Panc1 (cell line): Measurements from ENCODE around the gene TRIM62. TPM values are rescaled to one million over a fixed set of nuclear protein-coding genes. Genes with fewer than 3 reads are reported as not detected.
"Not testable (repeated sequence)": the region's sequence is repeated elsewhere in the genome, so short reads cannot be mapped to it uniquely, and the experiment has no call there.

ENCODE experiments used
- ATAC-seq: fragments of 200-7000 bp; cut with Tn5 transposase; 2 replicates; pipeline ENCODE4 v1.9.1; 2020; ENCODE audit warnings: mild to moderate bottlenecking, moderate library complexity
- BruUV-seq: library from RNA; stranded (reverse); fragments of 400-500 nt; replicated peaks from 2 replicates; lab custom pipeline; 2021; lab: Mats Ljungman, UMichigan
- CTCF ChIA-PET: fragments of 300-600 bp; sonication (Branson Sonifier 250); formaldehyde crosslinking; loops from one replicate; lab custom pipeline; 2022; ENCODE audit warnings: antibody characterized with exemption; lab: Charles Lee
- POLR2A ChIA-PET: fragments of 300-600 bp; sonication (Branson Sonifier 250); formaldehyde crosslinking; loops from one replicate; lab custom pipeline; 2022; ENCODE audit warnings: antibody characterized with exemption; lab: Charles Lee
- DNase-seq: peaks from one replicate; pipeline ENCODE4 v3.0.0-alpha.2; 2010; ENCODE audit warnings: low read depth, low spot score
- H3K27ac ChIP-seq: 2 replicates; pipeline ENCODE4 v1.5.1; 2011; ENCODE audit warnings: mild to moderate bottlenecking, low read length, inconsistent platforms
- H3K27me3 ChIP-seq: fragments of 200-500 bp; sonication (Bioruptor generic); 2 replicates; pipeline ENCODE4 v1.6.0; 2014; ENCODE audit warnings: low read length, inconsistent platforms; ENCODE audit not compliant: control insufficient read depth, insufficient read depth
- H3K36me3 ChIP-seq: fragments of 200-500 bp; sonication (Bioruptor generic); 2 replicates; pipeline ENCODE4 v1.5.1; 2014; ENCODE audit warnings: inconsistent platforms, mild to moderate bottlenecking, low read length, moderate library complexity; ENCODE audit not compliant: control insufficient read depth, insufficient read depth
- H3K4me1 ChIP-seq: 2 replicates; pipeline ENCODE4 v1.5.1; 2011; ENCODE audit warnings: inconsistent platforms, mild to moderate bottlenecking, low read length, moderate library complexity; ENCODE audit not compliant: control insufficient read depth, insufficient read depth
- H3K4me3 ChIP-seq, 2 experiments: 2 replicates each; pipeline ENCODE4 v1.5.1; 2011 to 2012; ENCODE audit warnings: low read depth in 2 of 2, low read length in 2 of 2, mild to moderate bottlenecking in 2 of 2, inconsistent platforms in 1 of 2, moderate library complexity in 1 of 2
- H3K9me3 ChIP-seq: fragments of 200-500 bp; sonication (Bioruptor generic); 2 replicates; pipeline ENCODE4 v1.5.1; 2014; ENCODE audit warnings: low read depth, mild to moderate bottlenecking, inconsistent platforms, low read length, moderate library complexity; ENCODE audit not compliant: control insufficient read depth, insufficient read depth
- POLR2AphosphoS5 ChIP-seq: IDR thresholded peaks from 2 replicates; pipeline ENCODE4 v1.6.1; 2012; ENCODE audit warnings: mild to moderate bottlenecking, low read depth, low read length, moderate library complexity
- REST ChIP-seq, 2 experiments: IDR thresholded peaks; 2 replicates each; pipeline ENCODE4 v1.6.1; 2011 to 2012; ENCODE audit warnings: low read depth in 2 of 2, control low read depth in 1 of 2, low read length in 1 of 2, mild to moderate bottlenecking in 1 of 2, moderate library complexity in 1 of 2; ENCODE audit not compliant: insufficient read depth in 1 of 2
- SIN3A ChIP-seq: IDR thresholded peaks from 2 replicates; pipeline ENCODE4 v1.6.1; 2012; ENCODE audit warnings: low read depth, mild to moderate bottlenecking, low read length, moderate library complexity, borderline replicate concordance; ENCODE audit not compliant: insufficient read depth
- TCF7L2 ChIP-seq: IDR thresholded peaks from 2 replicates; pipeline ENCODE4 v1.6.1; 2011; ENCODE audit warnings: mild to moderate bottlenecking, low read depth, low read length, inconsistent platforms
- in situ Hi-C: cut with HindIII; loops from 2 replicates; pipeline ENCODE4 v1.10.0; 2016; ENCODE audit warnings: low sequenced_read_pairs, low pct_unique_long_range_greater_than_20kb
- intact Hi-C: fragments of 100-400 bp; cut with micrococcal nuclease; formaldehyde crosslinking; loops from one replicate; pipeline ENCODE4 v1.10.0; 2022; ENCODE audit not compliant: unreplicated experiment
- total RNA-seq: library from RNA; stranded (reverse); gene quantifications from one replicate; pipeline ENCODE4 v1.2.1, GENCODE V29; 2021; ENCODE audit not compliant: unreplicated experiment
- TF ChIP-seq, protein P1 (sequence below): fragments of 450-650 bp; IDR thresholded peaks from 2 replicates; pipeline ENCODE4 v1.5.1; 2017; ENCODE audit warnings: mild to moderate bottlenecking

Gene TRIM62
- total RNA-seq, 1 experiment from 2014 or later: 7.4 TPM

GRCh38 chr1:33140153-33141149 lies 41.4 kb downstream of the TRIM62 start:
- no peak for DNase-seq
- BruUV-seq: no TSS peak
- Histone ChIP-seq H3K4me3 (no peak overlapping the region), H3K9me3 (no peaks in the 10 kb centered on the region), H3K27ac (no peak overlapping the region), H3K27me3 (no peaks in the 10 kb centered on the region), H3K4me1 (no peaks in the 10 kb centered on the region), H3K36me3 (no peaks in the 10 kb centered on the region)
- peak; percentile 32 for ATAC-seq
- intact Hi-C loops (no loop called here), in situ Hi-C loops (no loop called here)
- TF ChIP-seq TCF7L2 (no peak), SIN3A (no peak), POLR2AphosphoS5 (no peak), REST (IDR thresholded peaks at IDR 0.05; ENCODE audit: insufficient read depth in 1 of 2, low read depth in 2 of 2, low read length in 1 of 2) (peak; percentile 39 to 46; a peak in 1 of 4 replicates)
- TF ChIP-seq, protein P1, sequence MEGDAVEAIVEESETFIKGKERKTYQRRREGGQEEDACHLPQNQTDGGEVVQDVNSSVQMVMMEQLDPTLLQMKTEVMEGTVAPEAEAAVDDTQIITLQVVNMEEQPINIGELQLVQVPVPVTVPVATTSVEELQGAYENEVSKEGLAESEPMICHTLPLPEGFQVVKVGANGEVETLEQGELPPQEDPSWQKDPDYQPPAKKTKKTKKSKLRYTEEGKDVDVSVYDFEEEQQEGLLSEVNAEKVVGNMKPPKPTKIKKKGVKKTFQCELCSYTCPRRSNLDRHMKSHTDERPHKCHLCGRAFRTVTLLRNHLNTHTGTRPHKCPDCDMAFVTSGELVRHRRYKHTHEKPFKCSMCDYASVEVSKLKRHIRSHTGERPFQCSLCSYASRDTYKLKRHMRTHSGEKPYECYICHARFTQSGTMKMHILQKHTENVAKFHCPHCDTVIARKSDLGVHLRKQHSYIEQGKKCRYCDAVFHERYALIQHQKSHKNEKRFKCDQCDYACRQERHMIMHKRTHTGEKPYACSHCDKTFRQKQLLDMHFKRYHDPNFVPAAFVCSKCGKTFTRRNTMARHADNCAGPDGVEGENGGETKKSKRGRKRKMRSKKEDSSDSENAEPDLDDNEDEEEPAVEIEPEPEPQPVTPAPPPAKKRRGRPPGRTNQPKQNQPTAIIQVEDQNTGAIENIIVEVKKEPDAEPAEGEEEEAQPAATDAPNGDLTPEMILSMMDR: peak; percentile 10; the same call in 1 of the 2 replicates
- CTCF ChIA-PET: interaction anchor here (0.6 kb wide), 1 partner anchor 101 kb away, joined by 3 read pairs; no protein-coding TSS in a partner anchor
- POLR2A ChIA-PET: no interaction called here

GRCh38 chr1:33137800-33138199 lies 44.0 kb downstream of the TRIM62 start:
- Histone ChIP-seq H3K4me1 (no peaks in the 10 kb centered on the region), H3K9me3 (no peaks in the 10 kb centered on the region), H3K27ac (no peak overlapping the region), H3K4me3 (no peak overlapping the region), H3K27me3 (no peaks in the 10 kb centered on the region), H3K36me3 (no peaks in the 10 kb centered on the region)
- POLR2A ChIA-PET: no interaction called here
- ATAC-seq (peak; percentile 46; the same call in 1 of the 2 replicates), DNase-seq (no peak)
- BruUV-seq: no TSS peak
- TF ChIP-seq REST (IDR thresholded peaks at IDR 0.05; ENCODE audit: insufficient read depth in 1 of 2, low read depth in 2 of 2, low read length in 1 of 2) (no peak), SIN3A (no peak), POLR2AphosphoS5 (no peak)
- TF ChIP-seq, protein P1: peak; percentile 78
- in situ Hi-C loops: no loop called here
- intact Hi-C loops: no loop called here
- CTCF ChIA-PET: interaction anchor here (0.6 to 0.9 kb wide), 3 partner anchors 11 to 306 kb away, joined by 3 to 14 read pairs (median 3); no protein-coding TSS in a partner anchor

DNA sequence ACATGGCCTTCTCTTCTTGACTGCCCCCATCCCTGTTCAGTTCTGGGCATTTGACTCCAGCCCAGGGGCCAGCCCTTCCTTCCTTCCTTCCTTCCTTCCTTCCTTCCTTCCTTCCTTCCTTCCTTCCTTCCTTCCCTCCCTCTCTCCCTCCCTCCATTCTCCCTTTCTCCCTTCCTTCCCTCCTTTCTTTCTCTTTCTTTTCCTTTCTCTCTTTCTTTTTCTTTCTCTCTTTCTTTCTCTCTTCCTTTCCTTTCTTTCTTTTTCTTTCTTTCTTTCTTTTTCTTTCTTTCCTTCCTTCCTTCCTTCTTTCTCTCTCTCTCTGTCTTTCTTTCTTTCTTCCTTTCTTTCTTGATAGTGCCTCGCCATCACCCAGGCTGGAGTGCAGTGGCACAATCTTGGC lies 45.8 kb downstream of the TRIM62 start:
- not testable (repeated sequence) for BruUV-seq

More for the DNA sequence above, 45.8 kb downstream of the TRIM62 start:
- H3K4me1 ChIP-seq, H3K27ac ChIP-seq, H3K36me3 ChIP-seq, DNase-seq, H3K4me3 ChIP-seq, CTCF ChIA-PET, in situ Hi-C loops, H3K9me3 ChIP-seq, H3K27me3 ChIP-seq, ATAC-seq, intact Hi-C loops: not testable (repeated sequence)
- POLR2A ChIA-PET: interaction anchor here (0.6 kb wide), 1 partner anchor 20 kb away, joined by 4 read pairs; no protein-coding TSS in a partner anchor
